SW 1271 (cell line): ENCODE results near the gene TNFSF9.
"Not testable (repeated sequence)": the region's sequence is repeated elsewhere in the genome, so short reads cannot be mapped to it uniquely, and the experiment has no call there.

Experiments
- DNase-seq, 2 experiments: peaks; one replicate each; lab custom pipeline; 2025; lab: John Stamatoyannopoulos, UW

TNFSF9 gene

GRCh38 chr19:6508028-6508771, 22.6 kb upstream of the TNFSF9 start:
- DNase-seq = not testable (repeated sequence)

DNA sequence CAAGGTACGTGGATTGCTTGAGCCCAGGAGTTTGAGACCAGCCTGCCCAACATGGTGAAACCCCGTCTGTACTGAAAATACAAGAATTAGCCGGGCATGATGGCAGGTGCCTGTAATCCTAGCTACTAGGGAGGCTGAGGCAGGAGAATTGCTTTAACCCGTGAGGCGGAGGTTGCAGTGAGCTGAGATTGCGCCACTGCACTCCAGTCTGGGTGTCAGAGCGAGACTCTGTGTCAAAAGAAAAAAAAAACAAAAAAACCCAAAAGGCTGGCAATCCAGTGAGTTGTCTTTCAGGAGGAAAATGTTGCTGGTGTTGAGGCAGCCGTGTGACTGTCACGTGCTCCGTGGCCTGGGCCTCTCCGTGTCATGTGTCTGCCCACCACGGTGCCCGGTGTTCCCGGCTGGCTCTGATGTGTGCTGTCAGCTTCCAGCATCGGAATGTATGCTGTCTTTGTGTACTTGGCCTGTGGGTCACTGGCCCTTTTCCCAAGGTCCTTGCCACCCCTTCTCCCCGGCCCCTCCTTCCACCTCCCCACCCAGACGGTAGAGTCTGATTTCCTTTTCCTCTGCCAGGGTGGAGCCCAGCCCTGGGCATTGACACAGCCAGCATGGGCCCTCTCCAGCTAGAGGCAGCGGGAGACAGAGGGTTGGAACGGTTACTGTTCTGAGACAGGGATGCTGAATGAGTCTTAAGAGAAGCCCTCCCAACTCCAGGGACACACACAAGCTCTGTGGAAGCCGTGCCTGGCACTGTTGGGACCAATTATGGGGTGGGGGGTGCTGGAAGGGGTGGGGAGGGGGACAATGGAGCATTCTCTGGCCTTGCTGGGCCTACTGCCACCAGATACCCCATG, 21.5 kb upstream of the TNFSF9 start:
- DNase-seq = no peak

GRCh38 chr19:6510618-6511017, 20.2 kb upstream of the TNFSF9 start:
- no peak for DNase-seq

DNA sequence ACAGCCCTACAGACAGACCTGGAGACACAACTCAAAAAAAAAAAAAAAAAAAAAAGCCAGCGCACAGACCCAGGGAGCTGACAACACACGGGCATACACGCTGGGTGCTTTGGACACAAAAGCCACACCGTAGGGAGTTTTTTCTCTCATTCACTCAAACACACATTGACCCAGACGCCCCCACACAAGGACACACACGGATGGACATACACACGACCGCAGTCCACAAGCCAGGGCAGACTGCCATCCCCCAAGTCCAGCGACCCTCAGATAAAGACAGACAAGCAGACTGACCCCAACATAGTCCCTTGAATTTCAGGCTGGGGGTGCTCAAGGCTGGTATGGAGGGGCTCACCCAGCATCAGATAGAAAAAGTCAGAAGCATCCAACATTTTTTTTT, 16.7 kb upstream of the TNFSF9 start:
- no peak for DNase-seq

DNA sequence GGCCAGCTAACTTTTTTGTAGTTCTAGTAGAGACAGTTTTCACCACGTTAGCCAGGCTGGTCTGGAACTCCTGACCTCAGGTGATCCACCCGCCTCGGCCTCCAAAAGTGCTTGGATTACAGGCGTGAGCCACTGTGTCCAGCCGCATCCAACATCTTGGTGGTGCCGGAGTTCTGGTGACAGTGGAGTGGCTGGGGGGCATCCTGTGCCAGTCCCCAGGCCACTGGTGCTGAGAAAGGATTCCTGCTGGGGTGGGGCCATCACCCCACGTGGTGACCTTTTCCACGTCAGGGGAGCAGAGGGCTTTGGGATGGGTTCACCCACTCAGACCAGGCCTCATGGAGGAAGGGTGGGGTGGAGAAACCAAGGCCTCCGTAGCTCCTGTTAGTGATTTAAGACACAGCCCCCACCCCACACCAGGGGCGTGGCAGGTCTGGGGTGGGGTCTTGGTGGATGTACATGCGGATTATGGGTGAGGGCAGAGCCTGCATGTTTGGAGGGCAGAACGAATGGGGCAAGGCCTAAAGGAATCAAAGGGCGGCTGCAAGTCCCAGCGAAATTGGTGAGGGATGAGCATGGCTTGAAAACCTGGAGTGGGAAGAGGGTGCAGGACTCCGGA, 15.8 kb upstream of the TNFSF9 start:
- no peak for DNase-seq

- peak; percentile 93 to 96 for DNase-seq
Measured at GRCh38 chr19:6516018-6516658, 14.7 kb upstream of the TNFSF9 start.

DNA sequence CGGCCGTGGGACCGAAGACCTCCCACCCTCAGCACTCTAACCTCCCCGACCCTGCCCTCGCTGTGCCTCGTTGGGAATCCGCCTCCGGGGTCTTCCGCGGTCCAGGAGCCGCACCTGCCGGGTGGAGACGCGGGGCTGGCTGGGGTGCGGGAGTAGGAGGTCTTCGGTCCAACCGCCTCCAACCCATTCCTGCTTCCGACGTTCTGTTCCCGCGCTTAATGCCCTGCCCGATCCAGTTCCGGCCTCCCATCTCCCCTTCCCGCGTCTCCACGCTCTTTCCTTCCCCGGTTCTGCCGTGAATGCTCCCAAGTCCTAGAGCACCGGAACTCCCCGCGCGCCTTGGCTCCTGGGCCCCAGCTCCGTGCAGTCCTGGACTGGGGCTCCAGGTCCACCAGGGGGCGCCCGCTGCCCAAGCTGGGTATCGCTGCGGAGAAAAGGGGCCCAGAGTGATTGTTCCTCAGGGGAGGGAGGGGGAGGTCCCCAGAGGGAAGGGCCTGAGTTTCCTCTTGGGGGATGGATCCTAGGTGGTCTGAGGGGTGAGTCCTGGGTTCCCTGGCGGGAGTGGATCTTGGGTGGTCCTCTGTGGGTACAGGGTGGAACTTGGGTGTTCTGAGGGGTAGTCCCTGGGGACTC, 14.1 kb upstream of the TNFSF9 start:
- peak; percentile 76 to 82 for DNase-seq

DNA sequence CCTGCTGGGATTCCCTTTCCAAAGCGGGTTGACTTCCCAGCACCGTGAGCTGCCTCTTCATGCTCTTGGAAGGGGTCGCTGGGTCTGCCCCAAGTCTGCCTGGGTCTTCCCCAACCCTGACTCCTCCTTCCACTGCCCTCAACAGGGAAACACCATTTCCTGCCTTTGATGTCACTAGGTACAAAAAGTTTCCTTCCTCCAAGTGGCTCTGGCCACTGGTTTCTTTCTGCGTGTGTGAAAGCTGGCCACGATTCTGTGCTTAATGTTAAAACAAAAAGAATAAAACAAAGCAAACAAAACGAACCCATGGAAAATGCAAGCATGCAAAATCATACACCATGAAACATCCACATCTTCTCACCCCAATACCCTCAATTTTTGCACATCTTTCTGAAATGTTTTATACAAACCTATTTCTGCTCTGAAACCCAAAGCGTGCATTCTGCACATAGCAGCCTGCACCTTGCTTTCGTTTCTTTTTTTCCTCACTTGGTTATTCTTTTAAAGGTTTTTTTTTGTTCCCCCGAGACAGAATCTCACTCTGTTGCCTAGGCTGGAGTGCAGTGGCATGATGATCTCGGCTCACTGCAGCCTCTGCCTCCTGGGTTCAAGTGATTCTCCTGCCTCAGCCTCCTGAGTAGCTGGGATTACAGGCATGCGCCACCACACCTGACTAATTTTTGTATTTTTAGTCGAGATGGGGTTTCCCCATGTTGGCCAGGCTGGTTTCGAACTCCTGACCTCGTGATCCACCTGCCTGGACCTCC, 12.5 kb upstream of the TNFSF9 start:
- no peak for DNase-seq

- peak in 1 of 2 experiments; percentile 40 for DNase-seq
Measured at GRCh38 chr19:6519289-6519688, 11.5 kb upstream of the TNFSF9 start.

GRCh38 chr19:6521718-6522646, 8.8 kb upstream of the TNFSF9 start:
- no peak for DNase-seq

GRCh38 chr19:6522712-6523111, 8.1 kb upstream of the TNFSF9 start:
- no peak for DNase-seq

DNA sequence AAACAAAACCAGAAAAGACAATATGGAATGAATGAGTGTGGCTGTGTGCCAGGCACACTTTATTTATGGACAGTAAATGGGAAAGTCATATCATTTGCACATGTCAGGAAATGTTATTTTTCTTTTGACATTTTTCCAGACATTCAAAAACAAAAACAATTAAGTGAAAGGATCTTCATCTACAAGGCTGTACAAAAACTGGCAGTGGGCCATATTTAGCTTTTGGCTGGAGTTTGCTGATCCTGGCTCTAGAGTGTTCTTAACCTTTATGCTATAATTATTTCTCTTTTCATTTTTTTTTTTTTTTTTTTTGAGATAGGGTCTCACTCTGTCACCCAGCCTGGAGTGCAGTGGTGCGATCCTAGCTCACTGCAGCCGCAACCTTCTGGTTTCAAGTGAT, 6.5 kb upstream of the TNFSF9 start:
- DNase-seq = no peak

GRCh38 chr19:6527893-6528543, 2.8 kb upstream of the TNFSF9 start:
- DNase-seq = no peak

GRCh38 chr19:6528544-6529121, 2.2 kb upstream of the TNFSF9 start:
- DNase-seq = no peak

DNA sequence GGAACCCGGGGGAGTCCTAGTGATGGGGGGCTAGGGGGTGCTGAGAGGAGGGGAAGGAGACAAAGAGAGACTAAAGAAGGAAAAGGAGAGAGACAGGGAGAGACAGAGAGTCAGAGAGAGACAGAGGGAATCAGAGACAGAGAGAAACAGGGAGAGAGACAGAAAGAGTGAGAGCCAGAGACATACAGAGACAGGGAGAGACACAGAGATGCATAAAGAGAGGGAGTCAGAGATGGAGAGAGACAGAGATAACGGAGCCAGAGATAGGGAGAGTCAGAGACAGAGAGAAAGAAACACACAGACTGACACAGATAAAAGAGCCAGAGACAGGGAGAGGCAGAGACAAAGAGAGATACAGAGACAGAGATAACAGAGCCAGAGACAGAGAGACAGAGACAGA, 1.5 kb upstream of the TNFSF9 start:
- DNase-seq = no peak

DNA sequence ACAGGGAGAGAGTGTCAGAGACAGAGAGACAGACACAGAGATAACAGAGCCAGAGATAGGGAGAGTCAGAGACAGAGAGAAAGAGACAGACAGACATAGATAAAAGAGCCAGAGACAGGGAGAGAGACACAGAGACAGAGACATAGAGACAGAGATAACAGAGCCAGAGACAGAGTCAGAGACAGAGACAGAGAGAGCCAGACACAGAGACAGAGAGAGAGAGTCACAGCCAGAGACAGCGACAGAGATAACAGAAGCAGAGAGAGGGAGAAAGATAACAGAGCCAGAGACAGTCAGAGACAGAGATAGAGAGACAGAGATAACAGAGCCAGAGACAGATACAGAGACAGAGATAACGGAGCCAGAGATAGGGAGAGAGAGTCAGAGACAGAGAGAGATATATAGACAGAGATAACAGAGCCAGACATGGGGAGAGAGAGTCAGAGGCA, 865 bp upstream of the TNFSF9 start:
- DNase-seq = no peak

- no peak for DNase-seq
Measured at GRCh38 chr19:6531163-6531955, 533 bp downstream of the TNFSF9 start.

GRCh38 chr19:6531956-6532243, 1.1 kb downstream of the TNFSF9 start:
- no peak for DNase-seq
